Kidney (tissue), 14 donors: Measurements from ENCODE around the gene S1PR5. TPM values are rescaled to one million over a fixed set of nuclear protein-coding genes. Genes with fewer than 3 reads are reported as not detected.

ENCODE experiments used
- DNase-seq, 5 donors: peaks; one replicate each; pipeline ENCODE4 v3.0.0-alpha.2; 2013 to 2020
- FAIRE-seq: peaks from 2 replicates; lab custom pipeline; 2012; peaks lifted over from hg19 to GRCh38; lab: Jason Lieb, UNC
- H3K27ac ChIP-seq, 2 donors: one replicate each; pipeline ENCODE4 v1.7.0; 2013; ENCODE audit warnings: low read depth in 2 of 2, low read length in 2 of 2, inconsistent platforms in 1 of 2
- H3K27me3 ChIP-seq: one replicate; pipeline ENCODE4 v1.7.1; 2013; ENCODE audit warnings: low read length, inconsistent platforms; ENCODE audit not compliant: control insufficient read depth, insufficient read depth
- H3K36me3 ChIP-seq, 3 donors: one replicate each; pipeline versions ENCODE4 v1.7.0 to v1.7.1; 2013; ENCODE audit warnings: low read length in 3 of 3, control low read depth in 1 of 3, inconsistent platforms in 1 of 3; ENCODE audit not compliant: insufficient read depth in 3 of 3, control insufficient read depth in 2 of 3
- H3K4me1 ChIP-seq, 3 donors: one replicate each; pipeline versions ENCODE4 v1.7.0 to v1.7.1; 2013; ENCODE audit warnings: low read length in 3 of 3, inconsistent platforms in 1 of 3, low read depth in 1 of 3; ENCODE audit not compliant: control insufficient read depth in 2 of 3, insufficient read depth in 2 of 3
- H3K4me3 ChIP-seq, 3 donors: one replicate each; pipeline versions ENCODE4 v1.7.0 to v1.8.1; 2013; ENCODE audit warnings: low read length in 3 of 3, control low read depth in 1 of 3, inconsistent platforms in 1 of 3
- H3K9ac ChIP-seq, 3 donors: one replicate each; pipeline versions ENCODE4 v1.7.0 to v1.7.1; 2013; ENCODE audit warnings: low read length in 3 of 3, control low read depth in 1 of 3, inconsistent platforms in 1 of 3
- H3K9me3 ChIP-seq, 3 donors: one replicate each; pipeline versions ENCODE4 v1.7.0 to v1.7.1; 2013; ENCODE audit warnings: low read length in 3 of 3, control low read depth in 1 of 3, inconsistent platforms in 1 of 3; ENCODE audit not compliant: control insufficient read depth in 2 of 3, insufficient read depth in 1 of 3
- CTCF ChIP-seq: IDR thresholded peaks from 3 replicates; pipeline ENCODE4 v1.5.1; 2012; ENCODE audit warnings: mild to moderate bottlenecking, moderate library complexity, borderline replicate concordance; ENCODE audit not compliant: insufficient read depth; ENCODE audit errors: extremely low read depth
- intact Hi-C: fragments of 100-400 bp; cut with DNase I; formaldehyde crosslinking; loops from one replicate; pipeline ENCODE4 v1.11.1; 2022
- polyA plus RNA-seq: library from polyadenylated mRNA; stranded (reverse); fragments of 350-450 nt; fragmentation: Illumina TruSeq; extraction: RNeasy Lipid Tissue Mini Kit (QIAGEN cat#74804); gene quantifications from one replicate; pipeline ENCODE4 v1.2.3, GENCODE V29; 2014; ENCODE audit warnings: low read depth, low replicate concordance; ENCODE audit not compliant: insufficient read depth
- total RNA-seq: library from RNA; stranded (reverse); fragmentation: NEBNext Ultra II Directional; extraction: Animal tissue kit (Norgen Biotek cat#: 25700); gene quantifications from one replicate; pipeline ENCODE4 v1.2.1, GENCODE V29; 2021
- donor health status: control.
- donor health status: control.
- donor health status: control.
- donor health status: control.
- donor health status: control.
- donor health status: DM: yes; HTN: yes; CAD: no.
- donor health status: Normal renal cell carcinoma (clear cell type).

S1PR5 gene
- total and polyA plus RNA-seq, 2 donors from 2014 or later, result 0.69 to 0.84 TPM

GRCh38 chr19:10500247-10500592, 17.0 kb downstream of the S1PR5 start:
- H3K9me3 ChIP-seq, result no peaks in the 10 kb centered on the region
- TF ChIP-seq CTCF, result no peak
- no peak overlapping the region for H3K27ac ChIP-seq
- H3K27me3 ChIP-seq, result no peaks in the 10 kb centered on the region
- peaks cover 2 to 10% (median 5%) of the 10 kb centered on the region in 3 donors for H3K36me3 ChIP-seq
- FAIRE-seq, result no peak
- H3K4me3 ChIP-seq, result no peak overlapping the region
- H3K9ac ChIP-seq, result no peak overlapping the region
- H3K4me1 ChIP-seq, result peaks cover 0 to 10% (median 0%) of the 10 kb centered on the region in 3 donors
- no peak for DNase-seq
- intact Hi-C loops, result no loop called here

GRCh38 chr19:10499550-10500246, 17.5 kb downstream of the S1PR5 start:
- no peak overlapping the region for H3K4me3 ChIP-seq
- no peak overlapping the region for H3K9ac ChIP-seq
- no peaks in the 10 kb centered on the region for H3K27me3 ChIP-seq
- no peak overlapping the region for H3K27ac ChIP-seq
- DNase-seq (no peak), FAIRE-seq (no peak)
- TF ChIP-seq CTCF, result no peak
- no peaks in the 10 kb centered on the region for H3K9me3 ChIP-seq
- peaks cover 2 to 10% (median 5%) of the 10 kb centered on the region in 3 donors for H3K36me3 ChIP-seq
- intact Hi-C loops, result no loop called here
- H3K4me1 ChIP-seq, result peaks cover 0 to 10% (median 0%) of the 10 kb centered on the region in 3 donors

- TF ChIP-seq CTCF, result no peak
- intact Hi-C loops, result no loop called here
Measured at GRCh38 chr19:10497371-10497770, 19.9 kb downstream of the S1PR5 start.

More at GRCh38 chr19:10497371-10497770, 19.9 kb downstream of the S1PR5 start:
- peaks cover 0 to 10% (median 0%) of the 10 kb centered on the region in 3 donors for H3K4me1 ChIP-seq
- FAIRE-seq (no peak), DNase-seq (no peak)
- H3K27me3 ChIP-seq, result no peaks in the 10 kb centered on the region
- H3K4me3 ChIP-seq, result no peak overlapping the region
- H3K36me3 ChIP-seq, result peaks cover 2 to 10% (median 5%) of the 10 kb centered on the region in 3 donors
- H3K27ac ChIP-seq, result no peak overlapping the region
- no peaks in the 10 kb centered on the region for H3K9me3 ChIP-seq
- no peak overlapping the region for H3K9ac ChIP-seq
